HG03066 (cell line): ENCODE data around the gene SUSD5.
A peak's percentile ranks its signal among the peaks of the same experiment; 100 is the strongest.
"Not testable (repeated sequence)": the region's sequence is repeated elsewhere in the genome, so short reads cannot be mapped to it uniquely, and the experiment has no call there.

ENCODE experiments used
- ATAC-seq: cut with Tn5 transposase; IDR thresholded peaks from one replicate; pipeline ENCODE4 v1.9.1; 2021; ENCODE audit warnings: low read depth; ENCODE audit not compliant: unreplicated experiment

SUSD5 gene

GRCh38 chr3:33117461-33117860, 101.1 kb downstream of the SUSD5 start:
- no peak for ATAC-seq

GRCh38 chr3:33115024-33115768, 103.4 kb downstream of the SUSD5 start:
- ATAC-seq: no peak

- no peak for ATAC-seq
Measured at GRCh38 chr3:33114622-33115023, 104.0 kb downstream of the SUSD5 start.

GRCh38 chr3:33113772-33114621, 104.6 kb downstream of the SUSD5 start, which contains the start of gene CRTAP:
CRTAP (plus strand) TSS chr3:33114014; CDS start chr3:33114078, 64 bp downstream.
- ATAC-seq: peak; percentile 80

GRCh38 chr3:33111581-33111980, 107.0 kb downstream of the SUSD5 start:
- peak; percentile 38 for ATAC-seq

GRCh38 chr3:33106854-33107253, 111.8 kb downstream of the SUSD5 start:
- not testable (repeated sequence) for ATAC-seq

GRCh38 chr3:33105341-33105948, 113.2 kb downstream of the SUSD5 start:
- ATAC-seq: no peak

GRCh38 chr3:33104803-33105202, 113.8 kb downstream of the SUSD5 start:
- ATAC-seq: no peak

GRCh38 chr3:33103480-33103879, 115.1 kb downstream of the SUSD5 start:
- no peak for ATAC-seq

- ATAC-seq: no peak
Measured at GRCh38 chr3:33103034-33103433, 115.6 kb downstream of the SUSD5 start.

GRCh38 chr3:33100229-33100628, 118.4 kb downstream of the SUSD5 start:
- no peak for ATAC-seq
